Measurements from ENCODE around the gene SNTB2.
A peak's percentile ranks its signal among the peaks of the same experiment; 100 is the strongest.
"Not testable (repeated sequence)": the region's sequence is repeated elsewhere in the genome, so short reads cannot be mapped to it uniquely, and the experiment has no call there.

The SNTB2 gene

GRCh38 chr16:69237296-69237695 lies 50.3 kb downstream of the SNTB2 start:
- H3K4me3 Mint-ChIP-seq, result no peak overlapping the region
- H3K9me3 Mint-ChIP-seq (ENCODE audit: low read depth), result no peaks in the 10 kb centered on the region
- H3K27ac Mint-ChIP-seq, result no peak overlapping the region
- H3K4me1 Mint-ChIP-seq (ENCODE audit: low read depth), result no peaks in the 10 kb centered on the region
- H3K27me3 Mint-ChIP-seq, result no peaks in the 10 kb centered on the region
- peaks cover 3% of the 10 kb centered on the region for H3K36me3 Mint-ChIP-seq

- Mint-ChIP-seq H3K27me3 (no peaks in the 10 kb centered on the region), H3K9me3 (ENCODE audit: low read depth) (no peaks in the 10 kb centered on the region), H3K27ac (no peak overlapping the region), H3K4me3 (no peak overlapping the region), H3K4me1 (ENCODE audit: low read depth) (no peaks in the 10 kb centered on the region), H3K36me3 (peaks cover 3% of the 10 kb centered on the region)
Measured at GRCh38 chr16:69239851-69240250, 52.9 kb downstream of the SNTB2 start.

- peaks cover 3% of the 10 kb centered on the region for H3K36me3 Mint-ChIP-seq
- no peaks in the 10 kb centered on the region for H3K27me3 Mint-ChIP-seq
- no peaks in the 10 kb centered on the region for H3K4me1 Mint-ChIP-seq (ENCODE audit: low read depth)
- no peak overlapping the region for H3K4me3 Mint-ChIP-seq
- H3K9me3 Mint-ChIP-seq (ENCODE audit: low read depth), result no peaks in the 10 kb centered on the region
- H3K27ac Mint-ChIP-seq, result no peak overlapping the region
Measured at GRCh38 chr16:69240331-69240730, 53.4 kb downstream of the SNTB2 start.

GRCh38 chr16:69241926-69242325 lies 55.0 kb downstream of the SNTB2 start:
- H3K9me3 Mint-ChIP-seq (ENCODE audit: low read depth), result no peaks in the 10 kb centered on the region
- no peaks in the 10 kb centered on the region for H3K4me1 Mint-ChIP-seq (ENCODE audit: low read depth)
- H3K27me3 Mint-ChIP-seq, result no peaks in the 10 kb centered on the region
- no peak overlapping the region for H3K4me3 Mint-ChIP-seq
- H3K36me3 Mint-ChIP-seq, result peaks cover 3% of the 10 kb centered on the region
- no peak overlapping the region for H3K27ac Mint-ChIP-seq

- no peak overlapping the region for H3K4me3 Mint-ChIP-seq
- no peak overlapping the region for H3K27ac Mint-ChIP-seq
- H3K4me1 Mint-ChIP-seq (ENCODE audit: low read depth), result no peaks in the 10 kb centered on the region
- H3K36me3 Mint-ChIP-seq, result peaks cover 3% of the 10 kb centered on the region
- H3K27me3 Mint-ChIP-seq, result no peaks in the 10 kb centered on the region
- H3K9me3 Mint-ChIP-seq (ENCODE audit: low read depth), result no peaks in the 10 kb centered on the region
Measured at GRCh38 chr16:69243479-69243878, 56.5 kb downstream of the SNTB2 start.

- H3K27me3 Mint-ChIP-seq, result no peaks in the 10 kb centered on the region
- H3K4me1 Mint-ChIP-seq (ENCODE audit: low read depth), result no peaks in the 10 kb centered on the region
- H3K4me3 Mint-ChIP-seq, result no peak overlapping the region
- peaks cover 5% of the 10 kb centered on the region for H3K36me3 Mint-ChIP-seq
- H3K9me3 Mint-ChIP-seq (ENCODE audit: low read depth), result no peaks in the 10 kb centered on the region
- no peak overlapping the region for H3K27ac Mint-ChIP-seq
Measured at GRCh38 chr16:69244336-69244735, 57.4 kb downstream of the SNTB2 start.

- H3K36me3 Mint-ChIP-seq, result peaks cover 8% of the 10 kb centered on the region
- H3K9me3 Mint-ChIP-seq (ENCODE audit: low read depth), result no peaks in the 10 kb centered on the region
- no peak overlapping the region for H3K27ac Mint-ChIP-seq
- peaks cover 7% of the 10 kb centered on the region for H3K4me1 Mint-ChIP-seq (ENCODE audit: low read depth)
- H3K4me3 Mint-ChIP-seq, result no peak overlapping the region
- H3K27me3 Mint-ChIP-seq, result no peaks in the 10 kb centered on the region
Measured at GRCh38 chr16:69250081-69250480, 63.1 kb downstream of the SNTB2 start.

GRCh38 chr16:69253870-69254341 lies 66.9 kb downstream of the SNTB2 start:
- Mint-ChIP-seq H3K27ac (no peak overlapping the region), H3K4me1 (ENCODE audit: low read depth) (peaks cover 7% of the 10 kb centered on the region), H3K36me3 (peaks cover 10% of the 10 kb centered on the region), H3K4me3 (no peak overlapping the region), H3K27me3 (no peaks in the 10 kb centered on the region), H3K9me3 (ENCODE audit: low read depth) (no peaks in the 10 kb centered on the region)

- not testable (repeated sequence) for H3K4me1 Mint-ChIP-seq (ENCODE audit: low read depth); H3K36me3 Mint-ChIP-seq; H3K27ac Mint-ChIP-seq; H3K9me3 Mint-ChIP-seq (ENCODE audit: low read depth); H3K4me3 Mint-ChIP-seq; H3K27me3 Mint-ChIP-seq
Measured at GRCh38 chr16:69259428-69259764, 72.4 kb downstream of the SNTB2 start.

GRCh38 chr16:69260019-69260418 lies 73.1 kb downstream of the SNTB2 start:
- peaks cover 9% of the 10 kb centered on the region for H3K36me3 Mint-ChIP-seq
- H3K9me3 Mint-ChIP-seq (ENCODE audit: low read depth), result no peaks in the 10 kb centered on the region

GRCh38 chr16:69260506-69260905 lies 73.5 kb downstream of the SNTB2 start:
- H3K36me3 Mint-ChIP-seq, result peaks cover 9% of the 10 kb centered on the region
- H3K4me3 Mint-ChIP-seq, result no peak overlapping the region
- H3K4me1 Mint-ChIP-seq (ENCODE audit: low read depth), result peaks cover 4% of the 10 kb centered on the region

More at GRCh38 chr16:69260019-69260418, 73.1 kb downstream of the SNTB2 start:
- Mint-ChIP-seq H3K4me3 (no peak overlapping the region), H3K27me3 (no peaks in the 10 kb centered on the region), H3K27ac (peak overlapping the region; percentile 2), H3K4me1 (ENCODE audit: low read depth) (peaks cover 4% of the 10 kb centered on the region)

GRCh38 chr16:69266334-69267063 lies 79.5 kb downstream of the SNTB2 start:
- Mint-ChIP-seq H3K4me3 (no peak overlapping the region), H3K27ac (no peak overlapping the region), H3K9me3 (ENCODE audit: low read depth) (no peaks in the 10 kb centered on the region), H3K36me3 (peaks cover 5% of the 10 kb centered on the region), H3K4me1 (ENCODE audit: low read depth) (peaks cover 1% of the 10 kb centered on the region), H3K27me3 (no peaks in the 10 kb centered on the region)

More at GRCh38 chr16:69260506-69260905, 73.5 kb downstream of the SNTB2 start:
- Mint-ChIP-seq H3K9me3 (ENCODE audit: low read depth) (no peaks in the 10 kb centered on the region), H3K27me3 (no peaks in the 10 kb centered on the region), H3K27ac (no peak overlapping the region)

GRCh38 chr16:69267633-69268032 lies 80.7 kb downstream of the SNTB2 start:
- H3K9me3 Mint-ChIP-seq (ENCODE audit: low read depth), result no peaks in the 10 kb centered on the region
- H3K4me3 Mint-ChIP-seq, result no peak overlapping the region
- H3K36me3 Mint-ChIP-seq, result peaks cover 5% of the 10 kb centered on the region
- H3K27ac Mint-ChIP-seq, result no peak overlapping the region
- no peaks in the 10 kb centered on the region for H3K4me1 Mint-ChIP-seq (ENCODE audit: low read depth)
- no peaks in the 10 kb centered on the region for H3K27me3 Mint-ChIP-seq

GRCh38 chr16:69270395-69270794 lies 83.4 kb downstream of the SNTB2 start:
- no peaks in the 10 kb centered on the region for H3K36me3 Mint-ChIP-seq
- no peaks in the 10 kb centered on the region for H3K9me3 Mint-ChIP-seq (ENCODE audit: low read depth)
- H3K27me3 Mint-ChIP-seq, result no peaks in the 10 kb centered on the region
- no peak overlapping the region for H3K4me3 Mint-ChIP-seq
- H3K27ac Mint-ChIP-seq, result no peak overlapping the region
- no peaks in the 10 kb centered on the region for H3K4me1 Mint-ChIP-seq (ENCODE audit: low read depth)

GRCh38 chr16:69270831-69271230 lies 83.9 kb downstream of the SNTB2 start:
- no peaks in the 10 kb centered on the region for H3K36me3 Mint-ChIP-seq
- no peak overlapping the region for H3K4me3 Mint-ChIP-seq
- H3K27ac Mint-ChIP-seq, result no peak overlapping the region
- H3K27me3 Mint-ChIP-seq, result no peaks in the 10 kb centered on the region
- H3K4me1 Mint-ChIP-seq (ENCODE audit: low read depth), result no peaks in the 10 kb centered on the region
- no peaks in the 10 kb centered on the region for H3K9me3 Mint-ChIP-seq (ENCODE audit: low read depth)

GRCh38 chr16:69273009-69273408 lies 86.0 kb downstream of the SNTB2 start:
- Mint-ChIP-seq H3K9me3 (ENCODE audit: low read depth) (no peaks in the 10 kb centered on the region), H3K27me3 (no peaks in the 10 kb centered on the region), H3K4me3 (no peak overlapping the region), H3K36me3 (no peaks in the 10 kb centered on the region), H3K4me1 (ENCODE audit: low read depth) (no peaks in the 10 kb centered on the region), H3K27ac (no peak overlapping the region)
